Esophagus mucosa (tissue), 1 donor: ENCODE data around the gene ZNF485. TPM values are rescaled to one million over a fixed set of nuclear protein-coding genes. Genes with fewer than 3 reads are reported as not detected.

Source experiments
- total RNA-seq: library from RNA; stranded (reverse); gene quantifications from one replicate; pipeline ENCODE4 v1.2.4, GENCODE V29; 2023
- donor health status: DM: yes; HTN: yes; CAD: no.

ZNF485 gene
- total RNA-seq, 1 donor from 2014 or later: 2.5 TPM

Other genes starting within 250 kb of the ZNF485 start
- gene FXYD4, start 234.8 kb upstream of the ZNF485 start, total RNA-seq: not detected
- 170 TPM for gene HNRNPF, start 197.3 kb upstream of the ZNF485 start, total RNA-seq
- gene ZNF487, start 169.3 kb upstream of the ZNF485 start, total RNA-seq: 2.9 TPM
- 0.64 TPM for gene ZNF239, start 31.8 kb upstream of the ZNF485 start, total RNA-seq
- 16.8 TPM for gene ZNF32, start 42.4 kb downstream of the ZNF485 start, total RNA-seq